HEK293 (cell line): ENCODE results near the gene FOLH1.
"Not testable (repeated sequence)": the region's sequence is repeated elsewhere in the genome, so short reads cannot be mapped to it uniquely, and the experiment has no call there.

Source experiments
- ATF2 ChIP-seq: fragments of 450-650 bp; formaldehyde crosslinking; IDR thresholded peaks from 2 replicates; pipeline ENCODE4 v1.5.1; 2016; ENCODE audit warnings: missing biosample characterization, missing genetic modification characterization, low read depth
- CTCF ChIP-seq: fragments of 450-650 bp; formaldehyde crosslinking; IDR thresholded peaks from 2 replicates; pipeline ENCODE4 v1.5.1; 2016; ENCODE audit warnings: missing biosample characterization, missing genetic modification characterization
- HOXA7 ChIP-seq: sonication (generic); formaldehyde crosslinking; IDR thresholded peaks from 2 replicates; pipeline ENCODE4 v1.8.1; 2022; ENCODE audit warnings: missing genetic modification reagents, borderline replicate concordance
- INSM2 ChIP-seq: fragments of 450-650 bp; formaldehyde crosslinking; IDR thresholded peaks from 2 replicates; pipeline ENCODE4 v1.5.1; 2016; ENCODE audit warnings: missing biosample characterization, missing genetic modification characterization
- PRDM10 ChIP-seq: fragments of 450-650 bp; formaldehyde crosslinking; IDR thresholded peaks from 2 replicates; pipeline ENCODE4 v1.5.1; 2016; ENCODE audit warnings: missing biosample characterization, missing genetic modification characterization
- ZFP3 ChIP-seq: fragments of 450-650 bp; formaldehyde crosslinking; IDR thresholded peaks from 2 replicates; pipeline ENCODE4 v1.5.1; 2016; ENCODE audit warnings: low read depth, missing biosample characterization, missing genetic modification characterization
- ZNF221 ChIP-seq: fragments of 450-650 bp; formaldehyde crosslinking; IDR thresholded peaks from 2 replicates; pipeline ENCODE4 v1.5.1; 2017; ENCODE audit warnings: missing biosample characterization, missing genetic modification characterization, borderline replicate concordance
- ZNF239 ChIP-seq: fragments of 450-650 bp; formaldehyde crosslinking; IDR thresholded peaks from 2 replicates; pipeline ENCODE4 v1.5.1; 2016; ENCODE audit warnings: missing biosample characterization, missing genetic modification characterization
- ZNF341 ChIP-seq: fragments of 450-650 bp; formaldehyde crosslinking; IDR thresholded peaks from 2 replicates; pipeline ENCODE4; 2016; ENCODE audit warnings: low read depth, missing biosample characterization, missing genetic modification characterization
- ZNF433 ChIP-seq: fragments of 450-650 bp; formaldehyde crosslinking; IDR thresholded peaks from 2 replicates; pipeline ENCODE4 v1.5.1; 2016; ENCODE audit warnings: missing biosample characterization, missing genetic modification characterization, low read depth
- ZNF488 ChIP-seq: fragments of 450-650 bp; formaldehyde crosslinking; IDR thresholded peaks from 2 replicates; pipeline ENCODE4 v1.5.1; 2016; ENCODE audit warnings: missing biosample characterization, missing genetic modification characterization
- ZNF610 ChIP-seq: fragments of 450-650 bp; formaldehyde crosslinking; IDR thresholded peaks from 2 replicates; pipeline ENCODE4 v1.5.1; 2016; ENCODE audit warnings: missing biosample characterization, missing genetic modification characterization, borderline replicate concordance
- ZNF677 ChIP-seq: fragments of 450-650 bp; IDR thresholded peaks from 2 replicates; pipeline ENCODE4 v1.5.0; 2018; ENCODE audit warnings: missing biosample characterization, mild to moderate bottlenecking, missing genetic modification characterization, moderate library complexity
- ZNF707 ChIP-seq: fragments of 450-650 bp; formaldehyde crosslinking; IDR thresholded peaks from 2 replicates; pipeline ENCODE4 v1.5.1; 2016; ENCODE audit warnings: missing biosample characterization, missing genetic modification characterization

- TF ChIP-seq CTCF (tag by site-specific recombination); ZNF239 (tag by site-specific recombination); HOXA7; ZNF488; ZNF677; ATF2 (tag by site-specific recombination); PRDM10; ZNF707 (tag by site-specific recombination); INSM2 (tag by site-specific recombination); ZNF341 (tag by site-specific recombination); ZNF433; ZFP3 (tag by site-specific recombination); ZNF221 (tag by site-specific recombination); ZNF610 (tag by site-specific recombination): not testable (repeated sequence)
Measured at GRCh38 chr11:49206999-49207398, 1.4 kb downstream of the FOLH1 start.
